ENCODE measurements around the gene DR1. TPM values are rescaled to one million over a fixed set of nuclear protein-coding genes. Genes with fewer than 3 reads are reported as not detected.

DR1 gene
- total RNA-seq, 1 donor from 2014 or later = 37.7 TPM

GRCh38 chr1:93331412-93331811 lies 14.3 kb upstream of the DR1 start:
- no peak overlapping the region for H3K27ac Mint-ChIP-seq
- H3K27me3 Mint-ChIP-seq (ENCODE audit: low read depth) = no peaks in the 10 kb centered on the region
- TF ChIP-seq, protein P1, sequence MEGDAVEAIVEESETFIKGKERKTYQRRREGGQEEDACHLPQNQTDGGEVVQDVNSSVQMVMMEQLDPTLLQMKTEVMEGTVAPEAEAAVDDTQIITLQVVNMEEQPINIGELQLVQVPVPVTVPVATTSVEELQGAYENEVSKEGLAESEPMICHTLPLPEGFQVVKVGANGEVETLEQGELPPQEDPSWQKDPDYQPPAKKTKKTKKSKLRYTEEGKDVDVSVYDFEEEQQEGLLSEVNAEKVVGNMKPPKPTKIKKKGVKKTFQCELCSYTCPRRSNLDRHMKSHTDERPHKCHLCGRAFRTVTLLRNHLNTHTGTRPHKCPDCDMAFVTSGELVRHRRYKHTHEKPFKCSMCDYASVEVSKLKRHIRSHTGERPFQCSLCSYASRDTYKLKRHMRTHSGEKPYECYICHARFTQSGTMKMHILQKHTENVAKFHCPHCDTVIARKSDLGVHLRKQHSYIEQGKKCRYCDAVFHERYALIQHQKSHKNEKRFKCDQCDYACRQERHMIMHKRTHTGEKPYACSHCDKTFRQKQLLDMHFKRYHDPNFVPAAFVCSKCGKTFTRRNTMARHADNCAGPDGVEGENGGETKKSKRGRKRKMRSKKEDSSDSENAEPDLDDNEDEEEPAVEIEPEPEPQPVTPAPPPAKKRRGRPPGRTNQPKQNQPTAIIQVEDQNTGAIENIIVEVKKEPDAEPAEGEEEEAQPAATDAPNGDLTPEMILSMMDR (IDR thresholded peaks at IDR 0.05; ENCODE audit: unreplicated experiment) = no peak
- H3K4me1 Mint-ChIP-seq = peaks cover 7% of the 10 kb centered on the region
- H3K4me3 Mint-ChIP-seq = no peak overlapping the region
- H3K36me3 Mint-ChIP-seq = no peaks in the 10 kb centered on the region
- DNase-seq (ENCODE audit: low spot score in 2 of 2, unreplicated experiment in 2 of 2) = no peak
- H3K9me3 Mint-ChIP-seq = no peaks in the 10 kb centered on the region

DNA sequence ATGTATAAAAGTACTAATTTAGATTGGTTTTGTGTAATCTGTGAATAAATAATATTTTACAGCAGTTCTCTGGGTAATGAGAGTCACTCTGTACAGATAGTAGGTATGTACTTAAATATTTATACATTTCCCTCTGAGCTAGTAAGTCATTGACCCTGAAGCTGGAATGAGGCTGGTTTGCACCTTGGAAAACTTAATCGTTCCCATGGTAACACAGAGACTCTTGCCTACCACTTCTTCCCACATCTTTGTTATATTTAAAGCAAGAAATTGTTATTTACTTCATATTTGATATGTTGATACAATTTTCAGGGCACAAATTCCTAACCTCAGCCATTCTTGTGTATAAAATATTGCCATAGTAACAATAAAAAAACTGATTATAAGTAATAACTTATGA lies 13.3 kb upstream of the DR1 start:
- peaks cover 10% of the 10 kb centered on the region for H3K4me1 Mint-ChIP-seq
- no peak for DNase-seq (ENCODE audit: low spot score in 2 of 2, unreplicated experiment in 2 of 2)
- H3K4me3 Mint-ChIP-seq = no peak overlapping the region
- TF ChIP-seq, protein P1 (IDR thresholded peaks at IDR 0.05; ENCODE audit: unreplicated experiment) = no peak
- H3K27ac Mint-ChIP-seq = no peak overlapping the region
- peaks cover 4% of the 10 kb centered on the region for H3K36me3 Mint-ChIP-seq
- H3K27me3 Mint-ChIP-seq (ENCODE audit: low read depth) = no peaks in the 10 kb centered on the region
- no peaks in the 10 kb centered on the region for H3K9me3 Mint-ChIP-seq

- Mint-ChIP-seq H3K27ac (no peak overlapping the region), H3K9me3 (no peaks in the 10 kb centered on the region), H3K4me3 (no peak overlapping the region), H3K27me3 (ENCODE audit: low read depth) (no peaks in the 10 kb centered on the region), H3K4me1 (peaks cover 6% of the 10 kb centered on the region), H3K36me3 (peaks cover 19% of the 10 kb centered on the region)
- TF ChIP-seq, protein P1 (IDR thresholded peaks at IDR 0.05; ENCODE audit: unreplicated experiment) = no peak
- DNase-seq (ENCODE audit: low spot score in 2 of 2, unreplicated experiment in 2 of 2) = no peak
These were observed 7.1 kb upstream of the DR1 start for GRCh38 chr1:93338387-93339146.

GRCh38 chr1:93339171-93339697 lies 6.5 kb upstream of the DR1 start:
- no peaks in the 10 kb centered on the region for H3K9me3 Mint-ChIP-seq
- TF ChIP-seq, protein P1 (IDR thresholded peaks at IDR 0.05; ENCODE audit: unreplicated experiment) = no peak
- DNase-seq (ENCODE audit: low spot score in 2 of 2, unreplicated experiment in 2 of 2) = no peak
- no peak overlapping the region for H3K4me3 Mint-ChIP-seq
- peaks cover 6% of the 10 kb centered on the region for H3K4me1 Mint-ChIP-seq
- peaks cover 19% of the 10 kb centered on the region for H3K36me3 Mint-ChIP-seq
- H3K27ac Mint-ChIP-seq = no peak overlapping the region
- no peaks in the 10 kb centered on the region for H3K27me3 Mint-ChIP-seq (ENCODE audit: low read depth)

DNA sequence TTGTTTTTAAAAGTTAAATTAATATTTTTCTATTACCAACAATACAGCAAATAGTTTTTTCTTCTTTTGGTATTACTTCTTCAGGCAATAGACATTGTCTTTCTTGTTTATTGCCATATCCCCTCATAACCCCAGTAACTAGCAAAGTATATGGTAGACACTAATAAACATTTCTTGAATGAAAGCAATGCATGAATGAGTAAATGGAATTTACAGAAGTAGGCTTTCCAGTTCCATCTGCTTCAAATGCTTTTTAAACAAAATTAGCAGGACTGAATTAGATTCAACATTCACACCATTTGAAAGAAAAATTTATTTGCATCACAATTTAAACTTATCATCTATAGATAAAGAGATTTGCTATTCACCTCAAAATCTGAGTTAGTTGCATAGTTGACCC lies 5.6 kb upstream of the DR1 start:
- TF ChIP-seq, protein P1 (IDR thresholded peaks at IDR 0.05; ENCODE audit: unreplicated experiment) = no peak
- Mint-ChIP-seq H3K27ac (no peak overlapping the region), H3K4me3 (no peak overlapping the region), H3K36me3 (peaks cover 19% of the 10 kb centered on the region), H3K4me1 (peaks cover 9% of the 10 kb centered on the region), H3K27me3 (ENCODE audit: low read depth) (no peaks in the 10 kb centered on the region), H3K9me3 (no peaks in the 10 kb centered on the region)
- DNase-seq (ENCODE audit: low spot score in 2 of 2, unreplicated experiment in 2 of 2) = no peak

Measured in mesothelial cell of epicardium (in vitro differentiated cells).